Limb (tissue), 2 donors: ENCODE data around the gene GALNS.

Source experiments
- DNase-seq, 2 donors: peaks; one replicate each; pipeline ENCODE4 v3.0.0-alpha.2; 2016; ENCODE audit errors: extremely low spot score in 2 of 2

GALNS gene

GRCh38 chr16:88770461-88771293 is 86.1 kb downstream of the GALNS start:
- peak in 1 of 2 donors; percentile 64 for DNase-seq

- DNase-seq: no peak
Observed at GRCh38 chr16:88769617-88770460, 86.9 kb downstream of the GALNS start.

GRCh38 chr16:88768071-88768783 is 88.5 kb downstream of the GALNS start:
- peak in 1 of 2 donors; percentile 74 for DNase-seq

GRCh38 chr16:88767546-88768070 is 89.1 kb downstream of the GALNS start:
- no peak for DNase-seq

GRCh38 chr16:88766975-88767374 is 89.8 kb downstream of the GALNS start:
- DNase-seq: no peak

GRCh38 chr16:88764913-88765349 is 91.8 kb downstream of the GALNS start:
- DNase-seq: no peak

- DNase-seq: no peak
Observed at GRCh38 chr16:88764080-88764479, 92.7 kb downstream of the GALNS start.
